ENCODE data around the gene CCNDBP1. TPM values are rescaled to one million over a fixed set of nuclear protein-coding genes. Genes with fewer than 3 reads are reported as not detected.
"Not testable (repeated sequence)": the region's sequence is repeated elsewhere in the genome, so short reads cannot be mapped to it uniquely, and the experiment has no call there.

Gene CCNDBP1
- total RNA-seq, 6 experiments from 2014 or later, result 20.2 to 30.5 (median 22.9) TPM

GRCh38 chr15:43219929-43220928 lies 35.0 kb downstream of the CCNDBP1 start:
- Histone ChIP-seq H3K4me1 (no peaks in the 10 kb centered on the region), H3K27me3 (no peaks in the 10 kb centered on the region), H3K27ac (no peak overlapping the region), H3K9me3 (no peaks in the 10 kb centered on the region), H3K36me3 (no peaks in the 10 kb centered on the region), H3K4me3 (no peak overlapping the region)
- no peak for ATAC-seq
- no peak for DNase-seq
- 79% methylated on average over 16 of the region's 16 CpGs for WGBS (ENCODE audit: insufficient coverage, low coverage, low lambda C conversion rate, missing lambda C conversion rate)
- no peak for TF ChIP-seq POLR2A (IDR thresholded peaks at IDR 0.05)
- TF ChIP-seq CTCF (IDR thresholded peaks at IDR 0.05), result no peak
- intact Hi-C loops (cut with DNase I), result no loop called here

GRCh38 chr15:43220991-43221403 lies 35.8 kb downstream of the CCNDBP1 start, which contains the start of gene EPB42:
Gene EPB42, minus strand, starts transcription at chr15:43221018. Its CDS starts 193 bp downstream, at chr15:43220825.
- WGBS (ENCODE audit: insufficient coverage, low coverage, low lambda C conversion rate, missing lambda C conversion rate), result 58% methylated on average over 3 of the region's 3 CpGs
- Histone ChIP-seq H3K4me3 (no peak within 1 kb of the TSS), H3K9me3 (no peaks in the 10 kb centered on the region), H3K4me1 (no peaks in the 10 kb centered on the region), H3K27me3 (no peaks in the 10 kb centered on the region), H3K27ac (no peak within 1 kb of the TSS), H3K36me3 (no peaks in the 10 kb centered on the region)
- intact Hi-C loops (cut with DNase I), result no loop called here
- no peak for TF ChIP-seq CTCF (IDR thresholded peaks at IDR 0.05)
- no peak for TF ChIP-seq POLR2A (IDR thresholded peaks at IDR 0.05)
- DNase-seq (no peak), ATAC-seq (peak in 1 of 4 donors; percentile 23)

GRCh38 chr15:43221422-43221821 lies 36.2 kb downstream of the CCNDBP1 start:
- TF ChIP-seq CTCF (IDR thresholded peaks at IDR 0.05) (no peak), POLR2A (IDR thresholded peaks at IDR 0.05) (no peak)
- Histone ChIP-seq H3K36me3 (no peaks in the 10 kb centered on the region), H3K9me3 (no peaks in the 10 kb centered on the region), H3K27me3 (no peaks in the 10 kb centered on the region), H3K27ac (no peak overlapping the region), H3K4me1 (no peaks in the 10 kb centered on the region), H3K4me3 (no peak overlapping the region)
- intact Hi-C loops (cut with DNase I), result no loop called here
- ATAC-seq (no peak), DNase-seq (no peak)
- 44% methylated on average over 1 of the region's 1 CpG for WGBS (ENCODE audit: insufficient coverage, low coverage, low lambda C conversion rate, missing lambda C conversion rate)

GRCh38 chr15:43225201-43225949 lies 40.2 kb downstream of the CCNDBP1 start:
- WGBS (ENCODE audit: insufficient coverage, low coverage, low lambda C conversion rate, missing lambda C conversion rate), result 50% methylated on average over 15 of the region's 16 CpGs
- ATAC-seq, result peak; percentile 81 to 86 (median 84)

GRCh38 chr15:43225950-43226255 lies 40.7 kb downstream of the CCNDBP1 start:
- not testable (repeated sequence) for H3K4me1 ChIP-seq, H3K27me3 ChIP-seq, H3K9me3 ChIP-seq, H3K27ac ChIP-seq, H3K36me3 ChIP-seq, DNase-seq, ATAC-seq, H3K4me3 ChIP-seq
- WGBS (ENCODE audit: insufficient coverage, low coverage, low lambda C conversion rate, missing lambda C conversion rate), result 77% methylated on average over 12 of the region's 12 CpGs
- intact Hi-C loops (cut with DNase I), result loop anchor here in 1 of 2 donors (5.0 kb wide), 1 partner anchor 61 kb away; no protein-coding TSS in a partner anchor

More at GRCh38 chr15:43225201-43225949, 40.2 kb downstream of the CCNDBP1 start:
- no peaks in the 10 kb centered on the region for H3K9me3 ChIP-seq
- H3K36me3 ChIP-seq, result no peaks in the 10 kb centered on the region
- no peak overlapping the region for H3K27ac ChIP-seq
- no peaks in the 10 kb centered on the region for H3K4me1 ChIP-seq
- intact Hi-C loops (cut with DNase I), result loop anchor here in 1 of 2 donors (5.0 kb wide), 1 partner anchor 62 kb away; no protein-coding TSS in a partner anchor
- no peak for DNase-seq
- H3K27me3 ChIP-seq, result no peaks in the 10 kb centered on the region
- no peak overlapping the region for H3K4me3 ChIP-seq
- TF ChIP-seq POLR2A (IDR thresholded peaks at IDR 0.05) (no peak), CTCF (IDR thresholded peaks at IDR 0.05) (peak; percentile 63 to 69 (median 65))
